Measurements from ENCODE around the gene MAML3.

- TF ChIP-seq CTCF (IDR thresholded peaks at IDR 0.05; ENCODE audit: insufficient read depth, low read depth, low read length) (no peak), EZH2 (IDR thresholded peaks at IDR 0.05; ENCODE audit: insufficient read depth, low read length) (no peak)
Measured at GRCh38 chr4:139971111-139971510, 182.9 kb downstream of the MAML3 start.

Data from astrocyte (in vitro differentiated cells and primary cell).